Astrocyte (in vitro differentiated cells and primary cell): ENCODE data around the gene SQSTM1.

Source experiments
- CTCF ChIP-seq: IDR thresholded peaks from 2 replicates; pipeline ENCODE4 v1.5.1; 2011; ENCODE audit warnings: low read depth, mild to moderate bottlenecking, inconsistent platforms, low read length, moderate library complexity; ENCODE audit not compliant: insufficient read depth
- EZH2 ChIP-seq: IDR thresholded peaks from 2 replicates; pipeline ENCODE4 v1.6.1; 2012; ENCODE audit warnings: mild to moderate bottlenecking, low read length, inconsistent platforms; ENCODE audit not compliant: insufficient read depth

- TF ChIP-seq CTCF, result no peak
- TF ChIP-seq EZH2, result no peak
Observed at GRCh38 chr5:179867079-179867465, 46.4 kb downstream of the SQSTM1 start.
